LHCN-M2 (cell line): ENCODE measurements around the gene FANCG. TPM values are rescaled to one million over a fixed set of nuclear protein-coding genes. Genes with fewer than 3 reads are reported as not detected.

ENCODE experiments used
- total RNA-seq: library from RNA; depleted of rRNA; stranded (reverse); fragments of >200 nt; gene quantifications from 2 replicates; pipeline ENCODE4 v1.2.3, GENCODE V29; 2014; rRNA removed

Gene FANCG
- total RNA-seq, 1 experiment from 2014 or later = 54.2 TPM

Other genes with a start within 250 kb of the FANCG start
- not detected in 2 replicates for gene PHF24, start 121.7 kb downstream of the FANCG start, total RNA-seq
- 18.3 and 20.8 TPM in 2 replicates for gene DNAJB5, start 90.2 kb downstream of the FANCG start, total RNA-seq
- 294 and 327 TPM in 2 replicates for gene VCP, start 7.3 kb downstream of the FANCG start, total RNA-seq
- 21.7 and 23.7 TPM in 2 replicates for gene PIGO, start 16.6 kb upstream of the FANCG start, total RNA-seq
- gene STOML2, start 23.2 kb upstream of the FANCG start, total RNA-seq = 138 and 153 TPM in 2 replicates
- gene ATOSB, start 35.9 kb upstream of the FANCG start, total RNA-seq = 34.8 and 36.0 TPM in 2 replicates
- gene UNC13B, start 82.1 kb upstream of the FANCG start, total RNA-seq = 17.0 and 18.3 TPM in 2 replicates